Sciatic nerve (tissue), 2 donors: ENCODE results near the gene NT5C3B. TPM values are rescaled to one million over a fixed set of nuclear protein-coding genes. Genes with fewer than 3 reads are reported as not detected.
"Not testable (repeated sequence)": the region's sequence is repeated elsewhere in the genome, so short reads cannot be mapped to it uniquely, and the experiment has no call there.

Source experiments
- ATAC-seq: fragments of 200-7000 bp; cut with Tn5 transposase; one replicate; pipeline ENCODE4 v1.9.1; 2020; ENCODE audit warnings: mild to moderate bottlenecking, moderate library complexity
- DNase-seq: peaks from one replicate; pipeline ENCODE4 v3.0.0-alpha.2; 2020; ENCODE audit warnings: low spot score
- intact Hi-C: fragments of 100-400 bp; cut with DNase I; formaldehyde crosslinking; loops from one replicate; pipeline ENCODE4 v1.14.2; 2022
- total RNA-seq: library from RNA; stranded (reverse); fragmentation: NEBNext Ultra II Directional; extraction: Animal tissue kit (Norgen Biotek cat#: 25700); gene quantifications from one replicate; pipeline ENCODE4 v1.2.1, GENCODE V29; 2021
- donor health status: DM: no; HTN: no; CAD: no.
- donor health status: DM: no; HTN: no; CAD: no.

Gene NT5C3B
- total RNA-seq, 1 donor from 2014 or later = 34.6 TPM

DNA sequence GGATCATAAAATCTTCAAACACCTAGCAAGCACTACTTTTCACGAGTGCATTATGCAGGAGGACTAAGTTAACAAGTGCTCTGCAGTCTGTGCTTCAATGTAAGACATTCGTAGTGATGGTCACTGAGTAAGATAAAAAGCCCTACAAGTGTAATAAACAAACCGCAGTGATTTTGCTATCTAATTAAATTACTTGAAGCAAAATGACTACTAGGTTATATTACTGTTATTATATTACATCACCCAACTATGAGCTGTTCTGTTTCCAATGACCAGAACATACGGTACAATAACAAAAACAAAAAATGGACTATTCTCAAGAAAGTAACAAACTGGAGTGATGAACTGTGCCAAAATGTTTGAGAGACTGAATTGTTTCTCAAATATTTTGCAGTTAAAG lies 12.8 kb upstream of the NT5C3B start:
- intact Hi-C loops = no loop called here
- ATAC-seq = peak; percentile 30
- no peak for DNase-seq

DNA sequence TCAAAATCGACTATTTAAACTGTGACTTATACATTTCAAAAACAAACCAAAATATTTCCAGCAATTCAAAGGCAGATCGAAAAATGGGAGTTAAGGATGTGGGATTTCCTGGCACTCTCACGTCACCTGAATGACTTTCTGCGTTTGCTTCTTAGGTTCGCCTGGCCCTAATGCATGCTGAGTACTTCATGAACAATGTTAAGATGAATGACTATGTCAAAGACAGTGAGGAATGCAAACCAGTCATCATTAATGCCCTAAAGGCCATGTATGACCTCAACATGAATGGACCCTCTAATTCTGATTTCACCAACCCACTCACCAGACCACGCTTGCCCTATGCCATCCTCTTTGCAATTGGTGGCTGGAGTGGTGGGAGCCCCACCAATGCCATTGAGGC lies 8.9 kb upstream of the NT5C3B start:
- intact Hi-C loops = no loop called here
- ATAC-seq (no peak), DNase-seq (peak; percentile 25)

DNA sequence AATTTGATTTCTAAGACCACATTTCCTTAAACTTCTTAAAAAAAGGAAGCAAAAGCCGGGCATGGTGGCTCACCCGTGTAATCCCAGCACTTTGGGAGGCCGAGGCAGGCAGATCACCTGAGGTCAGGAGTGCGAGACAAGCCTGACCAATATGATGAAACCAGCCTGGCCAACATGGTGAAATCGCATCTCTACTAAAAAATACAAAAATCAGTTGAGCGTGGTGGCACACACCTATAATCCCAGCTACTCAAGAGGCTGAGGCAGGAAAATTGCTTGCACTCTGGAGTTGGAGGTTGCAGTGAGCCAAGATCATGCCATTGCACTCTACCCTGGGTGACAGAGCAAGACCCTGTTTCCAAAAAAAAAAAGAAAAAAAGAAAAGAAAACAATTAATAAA lies 4.7 kb upstream of the NT5C3B start:
- DNase-seq, ATAC-seq, intact Hi-C loops: not testable (repeated sequence)

- intact Hi-C loops, ATAC-seq, DNase-seq: not testable (repeated sequence)
Measured at GRCh38 chr17:41839448-41839847, 3.4 kb upstream of the NT5C3B start.

DNA sequence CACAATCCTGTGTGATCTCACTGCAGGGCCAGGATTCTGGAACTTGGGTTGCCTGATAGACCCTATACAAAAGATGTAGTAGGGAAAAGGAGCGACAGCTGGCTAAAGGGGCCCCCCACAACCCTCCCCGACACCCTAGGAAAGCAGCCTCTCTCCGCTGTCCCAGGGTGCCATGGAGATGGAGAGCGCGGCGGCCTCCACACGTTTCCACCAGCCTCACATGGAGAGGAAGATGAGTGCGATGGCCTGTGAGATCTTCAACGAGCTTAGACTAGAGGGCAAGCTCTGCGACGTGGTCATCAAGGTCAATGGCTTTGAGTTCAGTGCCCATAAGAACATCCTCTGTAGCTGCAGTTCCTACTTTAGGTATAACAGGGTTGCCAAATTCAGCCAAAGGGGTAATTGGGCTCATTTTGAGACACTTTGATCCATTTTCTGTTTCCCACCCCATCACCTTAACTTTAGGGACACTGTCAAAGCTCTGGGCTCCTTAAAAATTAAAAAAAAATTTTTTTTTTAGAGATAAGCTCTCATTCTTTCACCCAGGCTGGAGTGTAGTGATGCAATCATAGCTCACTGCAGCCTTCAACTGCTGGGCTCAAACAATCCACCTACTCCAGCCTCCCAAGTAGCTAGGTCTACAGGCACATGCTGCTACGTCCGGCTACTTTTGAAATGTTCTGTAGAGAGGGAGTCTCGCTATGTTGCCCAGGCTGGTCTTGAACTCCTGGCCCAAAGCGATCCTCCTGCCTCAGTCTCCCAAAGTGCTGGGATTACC lies 1.9 kb upstream of the NT5C3B start, which contains the start of gene KLHL10:
KLHL10 (plus strand) TSS at position 65 of the 778 bp plus-strand sequence; CDS start at position 173, 108 bp downstream.
- ATAC-seq (no peak), DNase-seq (no peak)
- intact Hi-C loops = no loop called here

GRCh38 chr17:41836550-41837196 lies 641 bp upstream of the NT5C3B start:
- DNase-seq (no peak), ATAC-seq (peak; percentile 21)
- intact Hi-C loops = no loop called here

GRCh38 chr17:41835214-41835799 lies 725 bp downstream of the NT5C3B start:
- DNase-seq (no peak), ATAC-seq (peak; percentile 68)
- intact Hi-C loops = no loop called here

- ATAC-seq, intact Hi-C loops, DNase-seq: not testable (repeated sequence)
Measured at GRCh38 chr17:41829961-41830360, 6.1 kb downstream of the NT5C3B start.

- DNase-seq = no peak
- no peak for ATAC-seq
- intact Hi-C loops = no loop called here
Measured at GRCh38 chr17:41825175-41825845, 10.7 kb downstream of the NT5C3B start.

DNA sequence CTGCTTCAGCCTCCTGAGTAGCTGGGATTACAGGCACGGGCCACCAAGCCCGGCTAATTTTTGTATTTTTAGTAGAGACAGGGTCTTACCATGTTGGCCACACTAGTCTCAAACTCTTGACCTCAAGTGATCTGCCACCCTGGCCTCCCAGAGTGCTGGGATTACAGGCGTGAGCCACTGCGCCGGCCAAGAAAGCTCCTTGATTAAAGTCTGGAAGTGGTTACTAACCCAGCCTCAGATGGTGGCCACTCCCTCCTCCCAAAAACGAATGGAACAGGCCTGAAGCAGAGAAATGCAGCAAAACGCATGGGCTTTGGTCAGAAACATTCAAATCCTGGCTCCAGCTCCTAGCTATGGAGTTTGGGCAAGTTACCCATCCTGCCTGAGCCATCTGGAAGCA lies 11.9 kb downstream of the NT5C3B start:
- intact Hi-C loops = no loop called here
- peak; percentile 54 for ATAC-seq
- no peak for DNase-seq

- intact Hi-C loops = no loop called here
- DNase-seq = no peak
- ATAC-seq = no peak
Measured at GRCh38 chr17:41823580-41823979, 12.5 kb downstream of the NT5C3B start.

- intact Hi-C loops = no loop called here
- ATAC-seq (no peak), DNase-seq (no peak)
Measured at GRCh38 chr17:41823141-41823524, 12.9 kb downstream of the NT5C3B start.

GRCh38 chr17:41822216-41823140 lies 13.6 kb downstream of the NT5C3B start:
- intact Hi-C loops = no loop called here
- DNase-seq = no peak
- ATAC-seq = no peak

DNA sequence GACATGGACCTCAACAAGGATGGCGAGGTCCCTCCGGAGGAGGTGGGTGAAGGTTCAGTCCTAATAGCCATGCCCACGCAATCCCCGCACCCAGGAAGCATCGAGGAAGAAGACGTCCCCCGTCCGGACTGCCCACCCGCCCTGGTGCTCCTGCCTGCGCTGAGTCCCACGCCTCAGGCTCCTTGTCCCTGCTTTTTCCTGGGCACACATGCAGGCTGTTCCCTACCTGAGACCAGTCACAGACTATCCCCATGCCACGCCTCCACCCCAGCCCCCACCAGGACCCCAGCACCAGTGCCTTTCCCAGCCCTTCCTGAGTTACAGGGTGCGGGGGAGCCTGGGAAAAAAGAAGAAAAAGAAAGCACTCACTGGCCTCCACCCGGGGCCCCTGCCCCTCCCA lies 14.3 kb downstream of the NT5C3B start:
- DNase-seq (no peak), ATAC-seq (no peak)
- intact Hi-C loops = no loop called here

DNA sequence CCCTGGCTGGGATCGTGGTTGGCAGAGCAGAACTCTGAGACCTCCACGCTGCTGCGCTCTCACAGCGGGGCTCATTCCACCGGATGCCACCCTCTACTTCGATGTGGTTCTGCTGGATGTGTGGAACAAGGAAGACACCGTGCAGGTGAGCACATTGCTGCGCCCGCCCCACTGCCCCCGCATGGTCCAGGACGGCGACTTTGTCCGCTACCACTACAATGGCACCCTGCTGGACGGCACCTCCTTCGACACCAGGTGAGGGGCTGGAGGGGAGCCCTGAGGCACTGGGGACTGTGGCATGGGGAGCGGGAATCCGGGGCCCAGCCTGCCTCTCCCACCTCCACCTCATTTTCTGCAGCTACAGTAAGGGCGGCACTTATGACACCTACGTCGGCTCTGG lies 18.0 kb downstream of the NT5C3B start:
- ATAC-seq = no peak
- intact Hi-C loops = no loop called here
- DNase-seq = no peak

DNA sequence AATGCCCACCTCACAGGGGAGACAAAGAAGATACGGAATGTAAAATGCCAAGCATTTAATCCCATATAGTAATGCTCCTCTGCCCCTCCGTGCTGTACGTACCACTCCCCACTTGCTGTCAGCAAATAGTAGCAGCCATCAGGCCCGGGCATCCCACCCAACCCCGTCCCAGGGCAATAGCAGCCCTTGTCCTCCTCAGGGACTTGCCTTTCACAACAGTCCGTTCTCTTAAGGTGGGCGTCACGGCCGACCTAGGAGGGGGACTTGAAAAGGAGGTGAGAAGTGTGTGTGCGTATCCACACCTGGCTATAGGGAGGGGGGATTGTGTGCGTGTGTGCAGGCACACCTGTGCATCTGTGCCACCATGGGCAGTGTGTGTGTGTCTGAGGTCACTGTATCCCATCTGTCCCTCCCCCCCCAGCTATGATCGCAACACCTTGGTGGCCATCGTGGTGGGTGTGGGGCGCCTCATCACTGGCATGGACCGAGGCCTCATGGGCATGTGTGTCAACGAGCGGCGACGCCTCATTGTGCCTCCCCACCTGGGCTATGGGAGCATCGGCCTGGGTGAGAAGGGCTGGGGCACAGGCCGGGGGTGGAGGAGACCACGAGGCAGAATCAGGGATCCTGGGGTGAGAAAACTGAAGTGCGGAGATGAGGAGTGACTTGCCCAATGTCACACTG lies 19.3 kb downstream of the NT5C3B start:
- ATAC-seq = no peak
- intact Hi-C loops = no loop called here
- DNase-seq = no peak

DNA sequence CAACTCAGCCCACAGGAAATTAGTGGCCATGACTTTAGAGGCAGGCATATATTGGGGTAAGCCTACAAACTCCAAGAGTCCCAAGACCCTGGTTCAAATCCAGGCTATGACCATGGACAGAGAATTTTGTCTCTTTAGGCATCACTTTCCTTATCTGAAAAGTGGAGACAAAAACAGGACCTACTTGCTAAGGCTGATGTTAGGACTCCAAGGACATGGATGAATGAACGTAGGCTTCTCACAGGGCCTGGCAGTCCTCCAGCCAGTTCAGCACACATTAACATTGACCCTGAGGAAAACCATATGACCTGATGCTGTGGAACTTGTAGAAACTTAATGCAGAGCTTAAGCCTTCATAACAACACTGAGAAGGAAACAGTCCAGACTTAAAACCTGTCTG lies 21.8 kb downstream of the NT5C3B start:
- DNase-seq (no peak), ATAC-seq (no peak)
- intact Hi-C loops = no loop called here

DNA sequence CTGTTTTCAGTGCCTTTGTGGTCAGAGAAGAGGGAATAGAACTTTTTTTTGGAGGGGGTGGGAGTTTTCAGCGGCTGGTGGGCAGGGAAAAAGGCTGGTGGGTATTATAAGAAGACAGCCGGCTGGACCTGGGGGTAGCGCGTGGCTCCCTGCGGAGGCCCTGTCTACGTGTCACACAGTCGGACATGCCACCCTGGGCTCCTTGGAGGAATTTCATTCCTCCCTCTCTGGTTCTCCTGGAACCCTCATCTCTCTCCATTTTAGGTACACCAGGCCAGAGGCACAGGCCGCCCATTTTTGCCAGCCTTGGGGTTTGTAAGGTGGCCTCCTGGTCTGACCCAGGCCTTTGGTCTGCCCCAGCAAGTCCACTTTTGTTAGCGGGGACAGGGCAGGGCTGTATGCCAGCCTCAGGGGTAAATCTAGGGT lies 22.3 kb downstream of the NT5C3B start:
- ATAC-seq (no peak), DNase-seq (no peak)
- intact Hi-C loops = no loop called here
